ENCODE data around the gene FRY. TPM values are rescaled to one million over a fixed set of nuclear protein-coding genes. Genes with fewer than 3 reads are reported as not detected.

Gene FRY
- total RNA-seq, 2 experiments from 2014 or later: 1.2 to 1.5 TPM

- H3K27me3 Mint-ChIP-seq: peaks cover 5% of the 10 kb centered on the region
These were observed 86.1 kb downstream of the FRY start for GRCh38 chr13:32117701-32118100.

GRCh38 chr13:32121316-32121715, 89.7 kb downstream of the FRY start:
- no peaks in the 10 kb centered on the region for H3K36me3 Mint-ChIP-seq
- no peak overlapping the region for H3K4me3 Mint-ChIP-seq
- DNase-seq (no peak), ATAC-seq (no peak)
- H3K9me3 Mint-ChIP-seq (ENCODE audit: low read depth): peaks cover 2% of the 10 kb centered on the region
- H3K27ac Mint-ChIP-seq: no peak overlapping the region
- H3K27me3 Mint-ChIP-seq: no peaks in the 10 kb centered on the region
- CTCF ChIA-PET: no interaction called here
- H3K4me1 Mint-ChIP-seq: no peaks in the 10 kb centered on the region

More at GRCh38 chr13:32117701-32118100, 86.1 kb downstream of the FRY start:
- DNase-seq (no peak), ATAC-seq (no peak)
- Mint-ChIP-seq H3K4me3 (no peak overlapping the region), H3K4me1 (peaks cover 6% of the 10 kb centered on the region), H3K27ac (no peak overlapping the region), H3K9me3 (ENCODE audit: low read depth) (peaks cover 2% of the 10 kb centered on the region), H3K36me3 (no peaks in the 10 kb centered on the region)
- CTCF ChIA-PET: no interaction called here

- no peak for ATAC-seq
- no peaks in the 10 kb centered on the region for H3K4me1 Mint-ChIP-seq
- CTCF ChIA-PET: no interaction called here
- no peak for DNase-seq
- no peaks in the 10 kb centered on the region for H3K27me3 Mint-ChIP-seq
- no peak overlapping the region for H3K4me3 Mint-ChIP-seq
- no peak overlapping the region for H3K27ac Mint-ChIP-seq
- no peaks in the 10 kb centered on the region for H3K36me3 Mint-ChIP-seq
- peaks cover 2% of the 10 kb centered on the region for H3K9me3 Mint-ChIP-seq (ENCODE audit: low read depth)
These were observed 93.2 kb downstream of the FRY start for GRCh38 chr13:32124743-32125142.

- Mint-ChIP-seq H3K27me3 (no peaks in the 10 kb centered on the region), H3K9me3 (ENCODE audit: low read depth) (peaks cover 2% of the 10 kb centered on the region), H3K4me1 (no peaks in the 10 kb centered on the region), H3K36me3 (no peaks in the 10 kb centered on the region), H3K27ac (no peak overlapping the region), H3K4me3 (no peak overlapping the region)
- ATAC-seq: no peak
- CTCF ChIA-PET: no interaction called here
- no peak for DNase-seq
These were observed 93.7 kb downstream of the FRY start for GRCh38 chr13:32125221-32125689.

- CTCF ChIA-PET: no interaction called here
- DNase-seq (no peak), ATAC-seq (no peak)
- no peaks in the 10 kb centered on the region for H3K27me3 Mint-ChIP-seq
- no peaks in the 10 kb centered on the region for H3K36me3 Mint-ChIP-seq
- no peaks in the 10 kb centered on the region for H3K4me1 Mint-ChIP-seq
- no peak overlapping the region for H3K4me3 Mint-ChIP-seq
- H3K9me3 Mint-ChIP-seq (ENCODE audit: low read depth): peaks cover 2% of the 10 kb centered on the region
- H3K27ac Mint-ChIP-seq: no peak overlapping the region
These were observed 94.2 kb downstream of the FRY start for GRCh38 chr13:32125751-32126150.

- ATAC-seq (no peak), DNase-seq (no peak)
- CTCF ChIA-PET: no interaction called here
- H3K4me3 Mint-ChIP-seq: no peak overlapping the region
- no peaks in the 10 kb centered on the region for H3K4me1 Mint-ChIP-seq
- H3K27ac Mint-ChIP-seq: no peak overlapping the region
- H3K36me3 Mint-ChIP-seq: no peaks in the 10 kb centered on the region
- no peaks in the 10 kb centered on the region for H3K27me3 Mint-ChIP-seq
- H3K9me3 Mint-ChIP-seq (ENCODE audit: low read depth): peaks cover 2% of the 10 kb centered on the region
These were observed 94.7 kb downstream of the FRY start for GRCh38 chr13:32126278-32126677.

- H3K27me3 Mint-ChIP-seq: no peaks in the 10 kb centered on the region
- peaks cover 2% of the 10 kb centered on the region for H3K9me3 Mint-ChIP-seq (ENCODE audit: low read depth)
- H3K27ac Mint-ChIP-seq: no peak overlapping the region
- CTCF ChIA-PET: no interaction called here
- no peaks in the 10 kb centered on the region for H3K4me1 Mint-ChIP-seq
- DNase-seq: no peak
- ATAC-seq: no peak
- H3K36me3 Mint-ChIP-seq: no peaks in the 10 kb centered on the region
- no peak overlapping the region for H3K4me3 Mint-ChIP-seq
These were observed 95.2 kb downstream of the FRY start for GRCh38 chr13:32126756-32127155.

DNA sequence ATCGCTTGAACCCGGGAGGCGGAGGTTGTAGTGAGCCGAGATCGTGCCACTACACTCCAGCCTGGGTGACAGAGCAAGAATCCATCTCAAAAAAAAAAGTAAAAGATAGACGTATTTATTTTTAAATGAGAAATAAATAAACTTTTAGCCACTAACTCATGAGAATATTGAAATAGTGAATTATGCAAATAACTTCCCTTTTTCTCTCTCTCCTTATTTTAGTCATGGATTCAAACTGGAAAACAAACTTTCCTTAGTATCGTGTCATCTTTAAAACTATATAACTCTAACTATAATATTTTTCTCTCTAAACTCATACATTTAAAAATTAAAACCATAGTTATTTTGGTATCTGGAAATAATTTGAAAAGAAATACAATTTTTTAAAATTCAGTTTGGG, 96.1 kb downstream of the FRY start:
- H3K36me3 Mint-ChIP-seq: no peaks in the 10 kb centered on the region
- no peaks in the 10 kb centered on the region for H3K27me3 Mint-ChIP-seq
- no peak for ATAC-seq
- H3K27ac Mint-ChIP-seq: no peak overlapping the region
- CTCF ChIA-PET: no interaction called here
- DNase-seq: no peak
- no peaks in the 10 kb centered on the region for H3K9me3 Mint-ChIP-seq (ENCODE audit: low read depth)
- no peaks in the 10 kb centered on the region for H3K4me1 Mint-ChIP-seq
- H3K4me3 Mint-ChIP-seq: no peak overlapping the region

DNA sequence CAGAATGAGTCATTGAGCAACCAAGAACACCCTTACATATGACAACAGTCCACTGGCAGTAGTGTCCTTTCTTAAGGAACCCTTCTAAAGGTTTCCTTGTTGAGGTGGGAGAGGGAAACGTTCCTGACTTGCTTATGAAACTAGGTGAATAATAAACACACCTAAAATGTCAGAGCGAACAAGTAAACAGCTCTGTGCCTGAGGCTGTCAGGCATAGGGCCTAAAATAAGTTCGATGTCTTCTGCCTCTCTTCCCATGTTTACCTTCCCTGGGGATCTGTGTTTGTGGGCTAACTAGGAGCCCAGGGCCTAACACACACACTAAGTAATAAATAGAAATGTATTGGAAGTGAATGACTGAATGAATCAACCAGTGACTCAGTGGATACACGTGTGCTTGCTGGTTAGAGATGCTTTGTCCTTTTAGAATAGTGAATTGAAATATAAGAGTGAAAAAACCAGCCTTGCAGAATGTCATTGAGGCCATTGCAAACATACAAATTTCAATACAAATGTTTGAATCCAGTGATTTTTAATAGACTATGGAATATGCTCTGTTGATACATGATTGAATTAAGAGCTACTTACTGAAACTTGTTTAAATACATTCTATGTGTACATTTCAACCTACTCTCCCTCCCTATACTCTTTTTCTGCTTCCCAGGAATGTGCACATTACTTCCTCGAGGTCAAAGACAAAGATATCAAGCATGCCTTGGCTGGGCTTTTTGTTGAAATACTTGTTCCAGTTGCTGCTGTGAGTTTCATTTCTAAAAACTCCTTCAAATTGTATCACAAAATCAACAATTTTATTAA, 102.9 kb downstream of the FRY start:
- Mint-ChIP-seq H3K27me3 (no peaks in the 10 kb centered on the region), H3K36me3 (no peaks in the 10 kb centered on the region)

GRCh38 chr13:32135056-32135390, 103.4 kb downstream of the FRY start:
- Mint-ChIP-seq H3K27ac (no peak overlapping the region), H3K4me1 (no peaks in the 10 kb centered on the region), H3K27me3 (no peaks in the 10 kb centered on the region), H3K4me3 (no peak overlapping the region), H3K36me3 (no peaks in the 10 kb centered on the region), H3K9me3 (ENCODE audit: low read depth) (no peaks in the 10 kb centered on the region)
- ATAC-seq: no peak
- CTCF ChIA-PET: no interaction called here
- no peak for DNase-seq

More for the DNA sequence above, 102.9 kb downstream of the FRY start:
- no peak for ATAC-seq
- Mint-ChIP-seq H3K4me3 (no peak overlapping the region), H3K9me3 (ENCODE audit: low read depth) (no peaks in the 10 kb centered on the region), H3K4me1 (no peaks in the 10 kb centered on the region), H3K27ac (no peak overlapping the region)
- CTCF ChIA-PET: interaction anchor here (0.6 kb wide), 1 partner anchor 128 kb away, joined by 3 read pairs; no protein-coding TSS in a partner anchor
- DNase-seq: no peak

DNA sequence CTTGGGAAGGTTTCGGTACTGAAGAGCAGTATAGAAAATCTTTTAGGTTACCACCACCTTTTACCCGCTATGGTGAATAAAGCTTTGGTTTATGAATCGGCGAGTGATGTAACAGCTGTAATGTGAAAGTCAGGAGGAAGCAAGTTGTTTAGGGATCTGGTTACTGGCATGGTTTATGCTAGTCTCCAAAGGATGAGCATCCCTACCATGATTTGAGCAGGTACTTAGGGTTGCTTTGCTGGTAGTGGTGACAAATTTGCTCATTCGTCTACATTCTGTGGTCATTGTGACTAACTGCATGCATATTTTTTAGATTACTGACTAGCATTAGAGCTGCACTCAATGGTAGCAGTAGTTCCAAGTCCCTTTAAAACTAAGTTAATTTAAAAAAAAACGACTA, 104.1 kb downstream of the FRY start:
- CTCF ChIA-PET: interaction anchor here (0.6 kb wide), 1 partner anchor 143 kb away, joined by 3 read pairs; no protein-coding TSS in a partner anchor
- H3K4me1 Mint-ChIP-seq: no peaks in the 10 kb centered on the region

DNA sequence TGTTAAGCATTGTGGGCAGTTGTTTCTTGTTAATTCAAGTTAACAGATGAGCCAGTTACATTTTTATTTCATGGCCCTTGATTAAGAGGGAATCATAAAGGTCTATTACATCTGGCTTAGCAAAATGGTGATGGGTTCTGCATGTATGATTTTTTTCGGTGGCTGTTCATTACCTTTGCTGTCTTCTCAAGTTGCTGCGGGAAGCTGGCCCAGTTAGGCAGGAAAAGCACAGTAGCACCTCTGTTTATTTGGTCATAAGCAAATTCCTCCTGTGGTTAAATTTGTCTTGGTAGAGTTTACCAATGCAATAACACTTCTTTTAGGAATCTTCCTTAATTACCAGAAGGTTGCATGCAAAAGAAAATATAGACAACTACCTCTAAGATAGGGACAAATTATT, 104.5 kb downstream of the FRY start:
- no peaks in the 10 kb centered on the region for H3K4me1 Mint-ChIP-seq
- H3K27me3 Mint-ChIP-seq: peaks cover 5% of the 10 kb centered on the region
- no peaks in the 10 kb centered on the region for H3K9me3 Mint-ChIP-seq (ENCODE audit: low read depth)
- H3K36me3 Mint-ChIP-seq: no peaks in the 10 kb centered on the region
- no peak for DNase-seq
- no peak overlapping the region for H3K27ac Mint-ChIP-seq
- no peak for ATAC-seq
- H3K4me3 Mint-ChIP-seq: no peak overlapping the region
- CTCF ChIA-PET: interaction anchor here (0.6 kb wide), 1 partner anchor 143 kb away, joined by 3 read pairs; no protein-coding TSS in a partner anchor

More for the DNA sequence above, 104.1 kb downstream of the FRY start:
- H3K36me3 Mint-ChIP-seq: no peaks in the 10 kb centered on the region
- DNase-seq: no peak
- no peak overlapping the region for H3K4me3 Mint-ChIP-seq
- H3K9me3 Mint-ChIP-seq (ENCODE audit: low read depth): no peaks in the 10 kb centered on the region
- ATAC-seq: no peak
- no peak overlapping the region for H3K27ac Mint-ChIP-seq
- H3K27me3 Mint-ChIP-seq: peaks cover 5% of the 10 kb centered on the region

- no peak overlapping the region for H3K27ac Mint-ChIP-seq
- DNase-seq (no peak), ATAC-seq (no peak)
- no peaks in the 10 kb centered on the region for H3K36me3 Mint-ChIP-seq
- no peaks in the 10 kb centered on the region for H3K9me3 Mint-ChIP-seq (ENCODE audit: low read depth)
- CTCF ChIA-PET: interaction anchor here (0.9 kb wide), 1 partner anchor 227 kb away, joined by 3 read pairs; no protein-coding TSS in a partner anchor
- H3K27me3 Mint-ChIP-seq: peaks cover 5% of the 10 kb centered on the region
- no peak overlapping the region for H3K4me3 Mint-ChIP-seq
- no peaks in the 10 kb centered on the region for H3K4me1 Mint-ChIP-seq
These were observed 105.1 kb downstream of the FRY start for GRCh38 chr13:32136716-32137115.

DNA sequence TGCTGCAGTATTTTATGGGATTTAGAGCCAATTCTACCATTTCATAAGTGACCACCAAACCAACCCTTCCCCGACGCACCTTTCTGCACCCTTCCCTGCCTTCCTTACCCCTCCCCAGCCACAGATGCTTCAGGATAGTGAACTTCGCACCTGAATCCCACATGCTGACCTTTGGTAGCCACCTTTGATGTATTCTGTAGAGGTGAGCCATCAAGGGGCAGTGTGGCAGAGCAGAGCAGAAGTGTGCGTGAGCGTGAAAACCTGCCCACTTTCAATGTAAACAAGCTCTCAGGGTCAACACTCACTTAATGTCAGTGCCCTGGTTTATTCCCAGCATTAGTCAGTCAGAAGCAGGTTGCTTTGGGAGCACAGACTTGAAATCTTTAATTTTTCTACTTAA, 107.7 kb downstream of the FRY start:
- Mint-ChIP-seq H3K4me1 (no peaks in the 10 kb centered on the region), H3K36me3 (no peaks in the 10 kb centered on the region), H3K4me3 (no peak overlapping the region), H3K27me3 (peaks cover 8% of the 10 kb centered on the region), H3K9me3 (ENCODE audit: low read depth) (no peaks in the 10 kb centered on the region), H3K27ac (no peak overlapping the region)
- no peak for DNase-seq
- CTCF ChIA-PET: no interaction called here
- ATAC-seq: no peak
